DMS79 (cell line): Measurements from ENCODE around the gene MISFA.
A peak's percentile ranks its signal among the peaks of the same experiment; 100 is the strongest.
"Not testable (repeated sequence)": the region's sequence is repeated elsewhere in the genome, so short reads cannot be mapped to it uniquely, and the experiment has no call there.

Experiments
- DNase-seq: peaks from one replicate; lab custom pipeline; 2025; lab: John Stamatoyannopoulos, UW

The MISFA gene

GRCh38 chr11:18599739-18600230, at the start of gene MISFA:
Gene MISFA, plus strand, starts transcription at chr11:18599789. Its CDS starts 140 bp downstream, at chr11:18599929.
- no peak for DNase-seq

- no peak for DNase-seq
These were observed 36.4 kb upstream of the MISFA start for GRCh38 chr11:18563090-18563730.

DNA sequence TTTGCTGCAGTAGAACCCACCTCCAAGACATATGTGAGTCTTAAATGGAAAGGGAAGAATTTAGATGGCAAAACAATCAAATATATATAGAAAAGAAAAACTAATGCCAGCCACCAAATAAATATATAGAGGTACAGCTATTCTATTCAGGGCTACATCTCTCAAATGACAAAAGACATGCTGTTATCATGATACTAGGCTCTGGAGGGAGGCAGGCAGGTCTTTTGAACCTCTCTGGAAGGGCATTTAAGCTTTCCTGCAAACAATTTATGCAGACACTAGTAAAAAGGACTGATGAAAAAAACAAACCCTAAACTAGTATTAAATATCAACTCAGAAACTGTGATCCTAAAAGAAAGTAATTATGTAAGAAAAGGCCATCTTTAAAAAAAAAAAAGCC, 35.4 kb upstream of the MISFA start:
- DNase-seq = no peak

GRCh38 chr11:18566406-18566805, 33.2 kb upstream of the MISFA start:
- DNase-seq = no peak

GRCh38 chr11:18567081-18567480, 32.5 kb upstream of the MISFA start:
- no peak for DNase-seq

- no peak for DNase-seq
These were observed 24.2 kb upstream of the MISFA start for GRCh38 chr11:18575361-18575760.

DNA sequence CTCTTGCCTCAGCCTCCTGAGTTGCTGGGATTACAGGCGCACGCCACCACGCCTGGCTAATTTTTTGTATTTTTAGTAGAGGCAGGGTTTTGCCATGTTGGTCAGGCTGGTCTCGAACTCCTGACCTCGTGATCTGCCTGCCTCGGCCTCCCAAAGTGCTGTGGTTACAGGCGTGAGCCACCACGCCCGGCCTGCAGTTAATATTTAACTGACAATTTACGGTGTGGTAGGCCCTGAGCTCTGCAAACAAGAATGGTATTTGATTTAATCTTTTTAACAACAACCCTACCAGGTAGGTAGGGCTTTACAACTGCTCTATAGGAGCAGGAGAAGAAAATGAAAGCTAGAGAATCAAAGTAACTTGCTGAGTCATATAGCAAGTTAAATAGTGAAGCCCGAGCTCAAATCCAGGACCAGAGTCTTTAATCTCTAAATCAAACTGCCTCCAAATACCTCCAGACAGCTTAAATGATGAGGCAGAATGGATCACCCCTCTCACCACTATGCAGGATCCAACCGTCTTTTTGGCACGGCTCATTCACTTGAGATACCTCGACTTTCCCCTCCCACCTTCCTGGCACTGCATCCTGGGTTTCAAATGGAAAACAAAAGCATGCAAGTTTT, 20.5 kb upstream of the MISFA start:
- no peak for DNase-seq

DNA sequence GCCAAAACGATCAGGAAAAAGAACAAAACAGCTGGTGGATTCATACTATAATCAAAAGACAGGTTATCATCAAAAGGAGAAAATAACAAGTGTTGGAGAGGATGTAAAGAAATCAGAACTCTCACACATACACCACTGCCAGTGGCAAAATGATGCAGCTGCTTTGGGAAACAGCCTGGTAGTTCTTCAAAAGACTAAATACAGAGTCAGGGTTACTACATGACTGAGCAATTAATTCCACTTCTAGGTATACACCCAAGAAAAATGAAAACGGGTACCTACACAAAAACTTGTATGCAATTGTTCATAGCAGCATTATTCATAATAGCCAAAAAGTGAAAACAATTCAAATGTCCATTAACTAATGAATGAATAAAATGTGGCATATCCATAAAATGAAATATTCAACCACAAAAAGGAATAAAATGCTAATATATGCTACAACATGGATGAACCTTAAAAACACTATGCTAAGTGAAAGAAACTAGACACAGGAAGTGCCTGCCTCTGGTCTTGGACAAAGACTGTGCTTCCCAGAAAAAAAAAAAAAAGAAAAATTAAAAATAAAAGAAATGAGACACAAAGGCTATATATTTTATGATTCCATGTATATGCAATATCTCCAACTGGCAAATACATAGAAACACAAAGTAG, 19.3 kb upstream of the MISFA start:
- no peak for DNase-seq

DNA sequence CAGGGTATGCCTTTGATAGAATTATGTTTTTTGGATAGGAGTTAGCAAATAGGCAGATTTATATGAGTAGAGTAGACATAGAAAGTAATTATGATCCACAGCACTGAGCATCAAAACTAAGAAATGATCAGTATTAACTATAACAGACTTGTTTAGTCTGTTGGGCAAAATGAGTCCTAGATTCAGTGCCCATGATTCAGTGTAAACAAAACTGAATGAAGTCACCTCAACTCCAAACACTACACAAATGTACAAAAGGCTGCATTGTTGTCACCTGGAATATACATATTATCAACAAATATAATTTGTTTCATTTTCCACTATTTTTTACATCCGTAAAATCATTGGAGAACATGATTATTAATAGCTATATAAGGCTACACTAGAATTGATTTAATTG, 17.8 kb upstream of the MISFA start:
- no peak for DNase-seq

DNA sequence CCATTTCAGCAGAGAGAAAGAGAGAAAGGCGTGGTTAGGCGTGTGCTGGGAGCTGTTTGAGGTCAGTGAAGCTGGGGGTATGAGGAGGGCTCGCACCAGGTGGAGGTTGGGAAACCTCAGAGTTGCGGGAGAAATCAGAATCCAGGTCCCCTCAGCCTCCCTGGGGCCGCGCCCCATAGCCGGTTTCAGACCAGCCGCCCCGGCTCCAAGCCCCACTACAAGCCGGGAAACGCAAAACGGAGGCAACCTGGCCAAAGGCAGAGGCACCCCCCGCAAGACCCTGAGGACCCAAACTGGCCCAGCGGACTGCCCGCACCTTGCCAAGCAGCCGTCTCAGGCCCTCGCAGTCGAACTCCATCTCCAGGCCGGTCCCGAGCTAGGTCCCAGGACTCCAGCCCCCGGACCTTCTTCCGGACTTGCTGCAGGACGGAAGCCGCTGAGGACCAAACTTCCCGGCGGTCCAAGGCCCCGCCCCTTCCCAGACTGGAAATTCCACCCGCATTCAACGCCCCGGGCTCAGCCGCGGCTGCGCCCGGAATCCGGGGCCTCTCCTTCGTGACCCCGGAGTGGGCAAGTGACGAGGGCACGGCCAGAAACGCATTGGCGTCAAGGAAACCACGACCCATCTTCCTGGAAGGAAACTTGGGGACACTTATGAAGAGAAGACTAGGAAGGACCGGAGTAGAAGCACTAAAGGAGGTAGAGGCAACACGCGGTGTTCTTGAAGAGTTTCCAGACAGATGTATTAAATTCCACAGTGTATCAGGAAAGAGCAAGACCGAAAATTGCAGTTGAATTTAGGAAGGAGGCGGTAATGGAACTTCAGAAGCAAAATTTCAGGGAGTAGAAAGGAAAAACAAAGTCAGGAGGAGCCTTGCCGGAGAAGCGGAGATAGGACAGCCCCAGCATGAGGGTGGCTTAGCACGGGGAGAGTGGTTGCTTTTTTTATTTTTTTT, 11.0 kb upstream of the MISFA start, which contains the start of gene UEVLD:
UEVLD (minus strand) TSS at position 438 of the 956 bp plus-strand sequence; CDS start at position 358, 80 bp downstream.
- peak; percentile 75 for DNase-seq

DNA sequence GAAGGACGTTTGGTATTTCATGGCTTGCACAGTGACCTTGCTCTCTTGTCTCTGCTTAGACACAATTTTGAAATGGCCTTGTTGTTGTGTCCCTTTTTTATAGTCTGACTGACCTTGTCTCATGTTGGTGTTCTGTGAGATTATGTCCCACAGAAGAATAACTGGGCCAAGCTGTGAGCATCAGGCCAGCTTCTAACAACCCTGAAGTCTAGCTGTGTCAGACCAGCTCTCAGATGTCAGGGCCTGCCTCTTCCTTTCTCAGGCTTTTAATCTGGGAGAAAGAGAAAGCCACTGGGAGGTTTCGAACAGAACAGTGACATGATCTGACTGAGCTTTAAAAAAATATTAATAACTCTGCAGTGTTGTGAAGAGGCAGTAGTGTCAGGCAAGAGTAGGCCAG, 9.0 kb upstream of the MISFA start:
- DNase-seq = no peak

GRCh38 chr11:18594088-18594487, 5.5 kb upstream of the MISFA start:
- DNase-seq = not testable (repeated sequence)

DNA sequence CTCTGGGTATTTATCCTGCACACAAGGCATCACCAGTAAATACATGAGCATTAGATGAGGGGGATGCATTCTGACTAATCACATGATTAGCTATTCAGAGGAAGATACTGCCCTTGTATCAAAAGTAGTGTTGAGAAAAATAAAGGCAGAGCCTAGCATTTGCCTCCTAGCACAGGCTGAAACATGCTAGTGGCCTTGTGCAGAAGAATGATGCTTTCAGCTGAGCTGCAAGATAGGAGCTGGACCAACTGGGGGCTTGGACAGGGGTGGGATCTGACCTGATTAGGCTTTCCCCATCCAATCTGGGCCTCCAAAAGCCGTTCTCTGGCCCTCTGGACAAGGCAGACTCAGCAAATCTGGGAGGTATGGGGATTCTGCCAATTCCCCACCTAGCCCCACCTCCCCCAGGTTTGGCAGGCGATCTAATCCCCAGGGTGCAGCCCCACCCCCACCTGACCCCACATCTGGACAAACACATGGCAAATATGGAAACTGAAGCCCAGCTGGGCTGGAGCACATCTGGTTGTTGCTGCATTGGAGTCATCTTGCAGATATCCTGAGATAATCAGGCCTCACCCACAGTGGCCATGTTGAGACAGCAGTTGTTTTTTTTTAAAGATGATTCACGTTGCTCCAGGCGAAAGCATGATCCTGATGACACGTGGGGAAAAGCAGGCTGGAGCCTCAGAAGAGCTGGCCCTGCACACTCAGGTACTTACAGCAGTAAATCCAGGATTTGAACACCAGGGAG, 4.4 kb upstream of the MISFA start:
- no peak for DNase-seq

- DNase-seq = no peak
These were observed 1.5 kb downstream of the MISFA start for GRCh38 chr11:18600915-18601569.

DNA sequence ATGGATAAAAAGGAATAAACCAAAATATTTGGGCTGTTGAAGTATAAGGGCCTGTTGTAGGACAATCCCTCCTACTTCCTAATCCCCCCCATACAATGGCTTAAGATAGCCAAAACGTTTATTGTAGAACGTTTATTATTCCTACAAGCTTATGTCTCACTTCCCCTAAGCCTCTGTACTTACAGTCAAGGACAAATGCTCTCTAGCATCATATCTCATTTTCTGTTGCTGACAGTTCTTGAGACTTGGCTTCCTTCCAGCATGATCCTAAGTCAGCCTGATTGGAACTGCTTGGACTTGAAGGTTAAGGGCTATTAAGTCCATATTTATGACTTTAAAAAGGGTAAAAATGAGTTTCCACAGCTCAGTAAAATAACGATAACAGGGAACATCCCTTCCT, 8.8 kb downstream of the MISFA start:
- DNase-seq = peak; percentile 69

GRCh38 chr11:18611196-18611595, 11.6 kb downstream of the MISFA start:
- no peak for DNase-seq

GRCh38 chr11:18612394-18612793, 12.8 kb downstream of the MISFA start:
- no peak for DNase-seq

DNA sequence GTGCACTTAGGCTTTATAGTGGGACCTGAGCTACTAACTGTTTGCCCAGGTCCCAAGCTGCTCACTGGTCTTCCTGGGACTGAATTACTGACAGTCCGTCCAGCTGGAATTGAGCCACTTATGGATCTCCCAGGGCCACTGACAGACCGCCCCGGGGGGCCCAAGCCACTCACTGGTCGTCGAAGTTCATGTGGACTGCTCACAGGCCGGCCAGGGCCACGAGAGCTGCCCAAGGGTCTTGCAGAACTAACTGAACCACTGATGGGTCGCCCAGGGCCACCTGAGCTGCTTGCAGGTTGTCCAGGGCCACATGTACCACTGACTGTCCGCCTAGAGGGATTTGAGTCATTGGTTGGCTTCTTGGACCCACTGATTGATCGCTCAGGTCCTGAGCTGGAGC, 15.1 kb downstream of the MISFA start:
- DNase-seq = no peak

DNA sequence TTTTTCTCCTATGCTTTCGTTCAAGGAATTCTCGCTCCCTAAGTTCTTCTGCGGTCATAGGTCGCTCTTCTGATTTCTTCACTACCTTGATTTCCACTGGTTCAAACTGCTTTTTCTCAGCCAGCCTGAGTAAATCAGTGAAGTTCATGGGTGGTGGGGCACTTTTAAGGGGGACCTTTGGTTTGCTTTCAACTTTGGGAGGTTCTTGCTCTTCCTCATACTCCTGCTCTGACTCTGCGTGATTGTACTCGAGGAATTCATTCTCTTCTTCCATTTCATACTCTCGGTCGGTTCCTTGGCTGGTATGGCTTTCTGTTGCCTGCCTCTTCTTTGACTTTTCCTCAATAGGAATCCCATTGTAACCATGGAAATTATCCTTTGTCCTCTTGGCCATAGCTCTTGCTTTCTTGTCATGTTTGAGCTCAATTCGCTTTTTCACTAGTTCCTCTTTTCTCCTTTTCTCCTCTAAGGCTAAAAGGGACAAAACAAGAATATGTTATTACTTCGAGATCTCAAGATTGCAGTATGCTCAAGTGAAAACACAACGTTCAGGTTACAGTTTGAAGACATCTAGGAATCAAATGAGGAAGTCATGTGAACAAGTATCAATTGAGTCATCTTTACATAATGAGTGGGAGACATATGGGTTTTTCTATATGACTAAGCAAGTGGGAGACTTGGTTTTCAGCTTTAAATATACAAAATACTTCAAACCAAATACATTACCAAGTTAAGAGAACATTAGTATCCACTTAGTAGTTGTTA, 16.2 kb downstream of the MISFA start:
- no peak for DNase-seq
